HCT116 (cell line): Measurements from ENCODE around the gene SERINC3.

Source experiments
- EZH2 ChIP-seq: fragments of 200-600 bp; sonication (generic); IDR thresholded peaks from 2 replicates; pipeline ENCODE4 v1.6.1; 2017; ENCODE audit warnings: antibody characterized with exemption, mixed run types
- FOSL1 ChIP-seq: IDR thresholded peaks from 2 replicates; pipeline ENCODE4 v1.6.1; 2012; ENCODE audit warnings: low read depth
- POLR2A ChIP-seq: IDR thresholded peaks from 2 replicates; pipeline ENCODE4 v1.7.0; 2011; ENCODE audit warnings: borderline replicate concordance; ENCODE audit not compliant: insufficient read depth, insufficient read length; ENCODE audit errors: extremely low read depth
- POLR2AphosphoS5 ChIP-seq: IDR thresholded peaks from 2 replicates; pipeline ENCODE4 v1.6.1; 2011; ENCODE audit warnings: mild to moderate bottlenecking, low read depth, low read length, moderate library complexity
- RAD21 ChIP-seq: IDR thresholded peaks from 2 replicates; pipeline ENCODE4 v1.6.1; 2012; ENCODE audit warnings: low read depth, mild to moderate bottlenecking
- SIN3A ChIP-seq: IDR thresholded peaks from 2 replicates; pipeline ENCODE4 v1.6.1; 2012; ENCODE audit warnings: low read depth
- SP1 ChIP-seq: IDR thresholded peaks from 2 replicates; pipeline ENCODE4 v1.6.1; 2012; ENCODE audit warnings: low read depth
- YY1 ChIP-seq: IDR thresholded peaks from 2 replicates; pipeline ENCODE4 v1.6.1; 2011; ENCODE audit warnings: low read length, low read depth, moderate library complexity, mild to moderate bottlenecking; ENCODE audit not compliant: insufficient replicate concordance; ENCODE audit errors: extremely low read depth
- TF ChIP-seq, protein P1 (sequence below), 3 experiments: fragments of 200-600 bp in 1 of 3; sonication (generic) in 1 of 3; IDR thresholded peaks in 2 of 3; conservative IDR thresholded peaks in 1 of 3; 2 replicates each; pipeline ENCODE4 v1.5.1; 2012 to 2017; ENCODE audit warnings: low read depth in 2 of 3, low read length in 2 of 3, antibody characterized with exemption in 1 of 3, borderline replicate concordance in 1 of 3, control low read depth in 1 of 3, mild to moderate bottlenecking in 1 of 3, mixed read lengths in 1 of 3, mixed run types in 1 of 3, moderate library complexity in 1 of 3; ENCODE audit not compliant: insufficient read depth in 1 of 3

- TF ChIP-seq POLR2A: no peak
- TF ChIP-seq SIN3A: no peak
- TF ChIP-seq EZH2: no peak
- no peak for TF ChIP-seq POLR2AphosphoS5
- TF ChIP-seq, protein P1, sequence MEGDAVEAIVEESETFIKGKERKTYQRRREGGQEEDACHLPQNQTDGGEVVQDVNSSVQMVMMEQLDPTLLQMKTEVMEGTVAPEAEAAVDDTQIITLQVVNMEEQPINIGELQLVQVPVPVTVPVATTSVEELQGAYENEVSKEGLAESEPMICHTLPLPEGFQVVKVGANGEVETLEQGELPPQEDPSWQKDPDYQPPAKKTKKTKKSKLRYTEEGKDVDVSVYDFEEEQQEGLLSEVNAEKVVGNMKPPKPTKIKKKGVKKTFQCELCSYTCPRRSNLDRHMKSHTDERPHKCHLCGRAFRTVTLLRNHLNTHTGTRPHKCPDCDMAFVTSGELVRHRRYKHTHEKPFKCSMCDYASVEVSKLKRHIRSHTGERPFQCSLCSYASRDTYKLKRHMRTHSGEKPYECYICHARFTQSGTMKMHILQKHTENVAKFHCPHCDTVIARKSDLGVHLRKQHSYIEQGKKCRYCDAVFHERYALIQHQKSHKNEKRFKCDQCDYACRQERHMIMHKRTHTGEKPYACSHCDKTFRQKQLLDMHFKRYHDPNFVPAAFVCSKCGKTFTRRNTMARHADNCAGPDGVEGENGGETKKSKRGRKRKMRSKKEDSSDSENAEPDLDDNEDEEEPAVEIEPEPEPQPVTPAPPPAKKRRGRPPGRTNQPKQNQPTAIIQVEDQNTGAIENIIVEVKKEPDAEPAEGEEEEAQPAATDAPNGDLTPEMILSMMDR (IDR thresholded peaks at IDR 0.05 in 2 of 3, conservative IDR thresholded peaks at IDR 0.05 in 1 of 3; ENCODE audit: borderline replicate concordance in 1 of 3, insufficient read depth in 1 of 3, low read depth in 2 of 3, low read length in 2 of 3): no peak
- TF ChIP-seq SP1: no peak
- no peak for TF ChIP-seq FOSL1
- no peak for TF ChIP-seq RAD21
- TF ChIP-seq YY1: no peak
Observed at GRCh38 chr20:44467289-44467883, 54.5 kb downstream of the SERINC3 start.
